Natural killer cell (primary cell): ENCODE results near the gene DUSP22. TPM values are rescaled to one million over a fixed set of nuclear protein-coding genes. Genes with fewer than 3 reads are reported as not detected.
A peak's percentile ranks its signal among the peaks of the same experiment; 100 is the strongest.

ENCODE experiments used
- ATAC-seq, 3 donors: fragments of 150-1000 bp in 2 of 3; fragments of 200-7000 bp in 1 of 3; cut with Tn5 transposase; 1 replicate in 1 of 3; 2 replicates in 2 of 3; pipeline ENCODE4 v1.10.0; 2021; ENCODE audit warnings: mild to moderate bottlenecking in 2 of 3, moderate library complexity in 2 of 3
- DNase-seq, 2 donors: peaks; one replicate each; pipeline versions ENCODE4 v3.0.0 to v3.0.0-alpha.2; 2013 to 2021; ENCODE audit warnings: mixed read lengths in 1 of 2
- H3K27ac ChIP-seq: one replicate; pipeline ENCODE4 v1.5.1; 2013; ENCODE audit warnings: mild to moderate bottlenecking, low read length
- H3K27me3 ChIP-seq: one replicate; pipeline ENCODE4 v1.6.1; 2013; ENCODE audit warnings: low read length; ENCODE audit not compliant: control insufficient read depth, insufficient read depth
- H3K36me3 ChIP-seq: one replicate; pipeline ENCODE4 v1.6.1; 2013; ENCODE audit warnings: low read length; ENCODE audit not compliant: control insufficient read depth, insufficient read depth
- H3K4me1 ChIP-seq: one replicate; pipeline ENCODE4 v1.6.1; 2013; ENCODE audit warnings: low read length; ENCODE audit not compliant: control insufficient read depth, insufficient read depth
- H3K4me3 ChIP-seq: one replicate; pipeline ENCODE4 v1.5.1; 2013; ENCODE audit warnings: low read length
- H3K9me3 ChIP-seq: one replicate; pipeline ENCODE4 v1.6.1; 2013; ENCODE audit warnings: low read length; ENCODE audit not compliant: control insufficient read depth, insufficient read depth
- H3K27ac Mint-ChIP-seq, 2 donors: one replicate each; pipeline ENCODE4 v1.8.0; 2022; ENCODE audit warnings: mild to moderate bottlenecking in 2 of 2, mixed read lengths in 2 of 2, moderate library complexity in 1 of 2
- H3K27me3 Mint-ChIP-seq, 2 donors: one replicate each; pipeline ENCODE4 v1.8.0; 2022; ENCODE audit warnings: low read depth in 2 of 2, mixed read lengths in 2 of 2
- H3K36me3 Mint-ChIP-seq: one replicate; pipeline ENCODE4 v1.8.0; 2022; ENCODE audit warnings: mixed read lengths
- H3K4me1 Mint-ChIP-seq, 2 donors: one replicate each; pipeline ENCODE4 v1.8.0; 2022; ENCODE audit warnings: mixed read lengths in 2 of 2
- H3K4me3 Mint-ChIP-seq: one replicate; pipeline ENCODE4 v1.8.0; 2022; ENCODE audit warnings: mild to moderate bottlenecking, moderate library complexity, mixed read lengths
- H3K9me3 Mint-ChIP-seq, 2 donors: one replicate each; pipeline ENCODE4 v1.8.0; 2022; ENCODE audit warnings: mixed read lengths in 2 of 2
- WGBS: methylation state at CpG from one replicate; pipeline ENCODE4 v1.1.7; 2013; ENCODE audit warnings: missing lambda C conversion rate; ENCODE audit not compliant: insufficient coverage; 5-methylcytosine and 5-hydroxymethylcytosine counted together
- intact Hi-C: fragments of 100-400 bp; cut with micrococcal nuclease; formaldehyde crosslinking; loops from one replicate; pipeline ENCODE4 v1.14.2; 2022
- total RNA-seq, 4 donors: library from RNA; stranded (reverse); fragments of 120-200 nt in 1 of 4; gene quantifications; one replicate each; pipeline versions ENCODE4 v1.2.3 to v1.2.4, GENCODE V29; 2013 to 2022
- TF ChIP-seq, protein P1 (sequence below): fragments of 200-600 bp; IDR thresholded peaks from one replicate; pipeline ENCODE4 v1.8.0; 2022; ENCODE audit warnings: antibody characterized with exemption

DUSP22 gene
- total RNA-seq, 3 donors from 2014 or later (not counting 1 experiment from before 2014, with no cell fraction given) = 50.4 to 61.5 (median 56.6) TPM

DNA sequence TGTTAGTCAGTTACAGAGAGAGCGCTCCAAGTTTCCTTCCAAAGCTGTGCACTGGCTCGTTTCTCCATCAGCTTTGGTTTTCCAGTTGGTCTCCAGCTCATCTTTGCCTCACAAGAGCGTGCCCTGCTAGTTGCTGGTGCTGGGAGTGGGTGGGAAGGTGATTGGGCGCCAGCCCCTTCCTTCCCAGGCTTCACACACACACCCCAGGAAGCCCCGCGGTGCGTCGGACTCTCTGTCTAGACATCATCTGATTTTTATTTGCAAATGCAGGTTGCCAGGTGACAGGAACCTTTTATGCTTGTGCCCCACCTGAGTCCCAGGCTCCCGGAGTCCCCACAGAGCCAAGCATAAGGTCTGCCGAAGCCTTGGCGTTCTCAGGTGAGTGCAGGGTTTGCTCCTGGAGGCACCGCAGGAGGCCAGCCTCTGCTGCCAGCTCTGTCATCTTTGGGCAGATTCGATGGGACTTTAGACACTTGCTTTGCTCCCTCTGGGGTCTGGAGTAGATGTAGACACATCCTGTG is 106.3 kb downstream of the DUSP22 start:
- H3K4me3 Mint-ChIP-seq = no peak overlapping the region
- peaks cover 14% of the 10 kb centered on the region for H3K4me1 ChIP-seq
- no peaks in the 10 kb centered on the region for H3K9me3 Mint-ChIP-seq
- no peaks in the 10 kb centered on the region for H3K9me3 ChIP-seq
- peaks cover 1% of the 10 kb centered on the region for H3K27me3 ChIP-seq
- H3K27ac ChIP-seq = no peak overlapping the region
- WGBS = 93% methylated on average over 11 of the region's 13 CpGs
- H3K27ac Mint-ChIP-seq = no peak overlapping the region
- ATAC-seq (no peak), DNase-seq (no peak)
- intact Hi-C loops = no loop called here
- H3K27me3 Mint-ChIP-seq = peaks cover 12 to 17% of the 10 kb centered on the region in 2 donors
- H3K4me1 Mint-ChIP-seq = peaks cover 4% of the 10 kb centered on the region in 2 donors
- H3K36me3 Mint-ChIP-seq = no peaks in the 10 kb centered on the region
- H3K4me3 ChIP-seq = no peak overlapping the region
- TF ChIP-seq, protein P1, sequence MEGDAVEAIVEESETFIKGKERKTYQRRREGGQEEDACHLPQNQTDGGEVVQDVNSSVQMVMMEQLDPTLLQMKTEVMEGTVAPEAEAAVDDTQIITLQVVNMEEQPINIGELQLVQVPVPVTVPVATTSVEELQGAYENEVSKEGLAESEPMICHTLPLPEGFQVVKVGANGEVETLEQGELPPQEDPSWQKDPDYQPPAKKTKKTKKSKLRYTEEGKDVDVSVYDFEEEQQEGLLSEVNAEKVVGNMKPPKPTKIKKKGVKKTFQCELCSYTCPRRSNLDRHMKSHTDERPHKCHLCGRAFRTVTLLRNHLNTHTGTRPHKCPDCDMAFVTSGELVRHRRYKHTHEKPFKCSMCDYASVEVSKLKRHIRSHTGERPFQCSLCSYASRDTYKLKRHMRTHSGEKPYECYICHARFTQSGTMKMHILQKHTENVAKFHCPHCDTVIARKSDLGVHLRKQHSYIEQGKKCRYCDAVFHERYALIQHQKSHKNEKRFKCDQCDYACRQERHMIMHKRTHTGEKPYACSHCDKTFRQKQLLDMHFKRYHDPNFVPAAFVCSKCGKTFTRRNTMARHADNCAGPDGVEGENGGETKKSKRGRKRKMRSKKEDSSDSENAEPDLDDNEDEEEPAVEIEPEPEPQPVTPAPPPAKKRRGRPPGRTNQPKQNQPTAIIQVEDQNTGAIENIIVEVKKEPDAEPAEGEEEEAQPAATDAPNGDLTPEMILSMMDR = no peak
- peaks cover 11% of the 10 kb centered on the region for H3K36me3 ChIP-seq

DNA sequence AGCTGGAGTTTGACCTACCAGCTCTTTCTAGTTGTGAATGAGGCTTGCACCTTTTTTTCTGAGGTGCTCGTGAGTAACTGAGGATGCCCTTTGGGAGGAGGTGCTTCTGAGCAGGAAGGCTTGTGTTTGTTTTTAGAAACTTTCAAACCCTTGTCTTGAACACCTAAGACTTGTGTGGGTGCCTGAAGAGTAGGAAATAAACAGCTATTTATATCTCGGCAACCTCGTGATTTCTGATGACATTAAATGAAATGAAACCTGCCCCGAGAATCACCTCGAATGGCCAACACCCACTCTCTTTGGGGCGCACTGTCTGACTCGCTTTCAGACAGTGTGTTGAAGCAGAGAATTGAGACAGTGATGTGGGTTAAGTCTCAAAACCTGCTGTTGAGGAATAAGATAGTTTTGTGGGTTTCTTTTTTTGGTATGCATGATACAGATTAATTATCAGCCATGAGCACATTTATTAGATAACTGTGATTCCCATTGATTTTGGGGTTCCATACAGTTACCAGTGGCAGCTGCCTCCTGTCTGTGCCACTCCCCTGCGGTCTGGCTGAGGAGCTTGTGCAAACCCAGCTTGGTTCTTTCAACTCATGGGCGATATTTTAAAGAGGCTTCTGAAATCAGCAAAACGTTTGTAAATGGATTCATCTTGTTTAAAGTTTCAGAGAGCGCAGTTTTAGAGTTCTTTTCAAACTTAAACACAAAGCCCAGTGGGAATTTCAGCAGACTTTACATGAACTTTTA is 107.7 kb downstream of the DUSP22 start:
- ATAC-seq (peak in 1 of 3 donors; percentile 30), DNase-seq (peak in 1 of 2 donors; percentile 61)
- intact Hi-C loops = no loop called here
- H3K27ac ChIP-seq = peak overlapping the region; percentile 33
- H3K4me1 ChIP-seq = peaks cover 15% of the 10 kb centered on the region
- Mint-ChIP-seq H3K4me1 (no peaks in the 10 kb centered on the region), H3K27me3 (peaks cover 0 to 11% of the 10 kb centered on the region in 2 donors), H3K36me3 (no peaks in the 10 kb centered on the region), H3K27ac (no peak overlapping the region), H3K4me3 (no peak overlapping the region), H3K9me3 (no peaks in the 10 kb centered on the region)
- no peaks in the 10 kb centered on the region for H3K27me3 ChIP-seq
- 58% methylated on average over 11 of the region's 11 CpGs for WGBS
- TF ChIP-seq, protein P1 = no peak
- H3K36me3 ChIP-seq = peaks cover 9% of the 10 kb centered on the region
- no peak overlapping the region for H3K4me3 ChIP-seq
- H3K9me3 ChIP-seq = no peaks in the 10 kb centered on the region

GRCh38 chr6:400815-401214 is 108.5 kb downstream of the DUSP22 start:
- WGBS = 91% methylated on average over 3 of the region's 6 CpGs
- no peak overlapping the region for H3K27ac Mint-ChIP-seq

More at GRCh38 chr6:400815-401214, 108.5 kb downstream of the DUSP22 start:
- intact Hi-C loops = no loop called here
- Mint-ChIP-seq H3K27me3 (peaks cover 0 to 7% of the 10 kb centered on the region in 2 donors), H3K9me3 (no peaks in the 10 kb centered on the region), H3K36me3 (no peaks in the 10 kb centered on the region), H3K4me3 (no peak overlapping the region), H3K4me1 (no peaks in the 10 kb centered on the region)
- DNase-seq (no peak), ATAC-seq (no peak)
- H3K36me3 ChIP-seq = peaks cover 9% of the 10 kb centered on the region
- H3K4me3 ChIP-seq = no peak overlapping the region
- no peaks in the 10 kb centered on the region for H3K27me3 ChIP-seq
- no peaks in the 10 kb centered on the region for H3K9me3 ChIP-seq
- TF ChIP-seq, protein P1 = no peak
- no peak overlapping the region for H3K27ac ChIP-seq
- peaks cover 15% of the 10 kb centered on the region for H3K4me1 ChIP-seq

Other genes with a start within 250 kb of the DUSP22 start
- gene IRF4, start 99.3 kb downstream of the DUSP22 start, total RNA-seq = 10 to 100 TPM in 1 of 3 donors, 1 to 10 TPM in 2; 3.5 to 37.5 (median 3.5) TPM